ENCODE results near the gene GRHL1. TPM values are rescaled to one million over a fixed set of nuclear protein-coding genes. Genes with fewer than 3 reads are reported as not detected.

GRHL1 gene
- total and polyA plus RNA-seq, 2 donors (not counting 1 experiment from before 2014, with no cell fraction given): 0.25 to 0.76 TPM

- DNase-seq (no peak), ATAC-seq (ENCODE audit: low read depth) (no peak)
- 90% methylated on average over 3 of the region's 6 CpGs for WGBS (ENCODE audit: insufficient coverage)
- H3K27me3 Mint-ChIP-seq: no peaks in the 10 kb centered on the region
- no peak overlapping the region for H3K27ac Mint-ChIP-seq
- TF ChIP-seq EZH2 (IDR thresholded peaks at IDR 0.05; ENCODE audit: borderline replicate concordance, insufficient read depth, low read depth, low read length, poor library complexity, severe bottlenecking): no peak
- TF ChIP-seq CTCF (IDR thresholded peaks at IDR 0.05): no peak
- Histone ChIP-seq H3K27ac (ENCODE audit: low read length in 2 of 2) (no peak overlapping the region), H3K79me2 (ENCODE audit: control insufficient read depth, insufficient read depth, low read length) (no peaks in the 10 kb centered on the region), H3K4me2 (replicated peaks; ENCODE audit: low read depth, low read length, poor library complexity, severe bottlenecking) (no peak overlapping the region), H3K9ac (ENCODE audit: low read length) (no peak overlapping the region), H3K9me3 (ENCODE audit: control extremely low read depth in 1 of 3, control insufficient read depth in 2 of 3, insufficient read depth in 1 of 3, low read length in 2 of 3) (no peaks in the 10 kb centered on the region), H3K36me3 (replicated peaks in 1 of 2; ENCODE audit: control extremely low read depth in 1 of 2, control insufficient read depth in 1 of 2, extremely low read depth in 1 of 2, insufficient read depth in 2 of 2, low read length in 1 of 2) (no peaks in the 10 kb centered on the region), H4K20me1 (ENCODE audit: control insufficient read depth, insufficient read depth, low read length, poor library complexity, severe bottlenecking) (no peaks in the 10 kb centered on the region), H2AFZ (ENCODE audit: insufficient read depth, low read depth, low read length, poor library complexity, severe bottlenecking) (no peak overlapping the region), H3K27me3 (replicated peaks in 1 of 4; ENCODE audit: control extremely low read depth in 1 of 4, control insufficient read depth in 3 of 4, insufficient read depth in 4 of 4, low read length in 3 of 4) (no peaks in the 10 kb centered on the region), H3K4me1 (ENCODE audit: control insufficient read depth in 2 of 2, insufficient read depth in 2 of 2, low read length in 2 of 2) (no peaks in the 10 kb centered on the region), H3K4me3 (ENCODE audit: control extremely low read depth in 1 of 5, extremely low read depth in 1 of 5, insufficient read depth in 1 of 5, low read depth in 2 of 5, low read length in 4 of 5) (no peak overlapping the region)
- ChIA-PET POLR2A (no interaction called here), CTCF (interaction anchor here (10.9 kb wide), 1 partner anchor 57 kb away, joined by 319 read pairs; the partner anchor contains the start of gene KLF11)
- no peak overlapping the region for H3K4me3 Mint-ChIP-seq
- H3K4me1 Mint-ChIP-seq: no peaks in the 10 kb centered on the region
- no peaks in the 10 kb centered on the region for H3K9me3 Mint-ChIP-seq (ENCODE audit: insufficient read depth)
- intact Hi-C loops (cut with micrococcal nuclease): no loop called here
Measured at GRCh38 chr2:9990736-9991135, 39.2 kb downstream of the GRHL1 start.

GRCh38 chr2:9991221-9991620 lies 39.7 kb downstream of the GRHL1 start:
- ChIA-PET POLR2A (no interaction called here), CTCF (interaction anchor here (10.9 kb wide), 1 partner anchor 57 kb away, joined by 319 read pairs; the partner anchor contains the start of gene KLF11)
- H3K9me3 ChIP-seq (ENCODE audit: control extremely low read depth in 1 of 3, control insufficient read depth in 2 of 3, insufficient read depth in 1 of 3, low read length in 2 of 3): no peaks in the 10 kb centered on the region
- H3K27ac ChIP-seq (ENCODE audit: low read length in 2 of 2): no peak overlapping the region
- H2AFZ ChIP-seq (ENCODE audit: insufficient read depth, low read depth, low read length, poor library complexity, severe bottlenecking): no peak overlapping the region
- H3K27ac Mint-ChIP-seq: no peak overlapping the region
- DNase-seq (no peak), ATAC-seq (ENCODE audit: low read depth) (no peak)
- no peaks in the 10 kb centered on the region for H3K27me3 Mint-ChIP-seq
- H3K4me1 ChIP-seq (ENCODE audit: control insufficient read depth in 2 of 2, insufficient read depth in 2 of 2, low read length in 2 of 2): no peaks in the 10 kb centered on the region
- WGBS (ENCODE audit: insufficient coverage): no CpG with 5 or more reads among the region's 1 CpG
- no peak overlapping the region for H3K9ac ChIP-seq (ENCODE audit: low read length)
- TF ChIP-seq CTCF (IDR thresholded peaks at IDR 0.05) (no peak), EZH2 (IDR thresholded peaks at IDR 0.05; ENCODE audit: borderline replicate concordance, insufficient read depth, low read depth, low read length, poor library complexity, severe bottlenecking) (no peak)
- no peaks in the 10 kb centered on the region for H3K36me3 ChIP-seq (replicated peaks in 1 of 2; ENCODE audit: control extremely low read depth in 1 of 2, control insufficient read depth in 1 of 2, extremely low read depth in 1 of 2, insufficient read depth in 2 of 2, low read length in 1 of 2)
- no peaks in the 10 kb centered on the region for H3K79me2 ChIP-seq (ENCODE audit: control insufficient read depth, insufficient read depth, low read length)
- no peak overlapping the region for H3K4me3 ChIP-seq (ENCODE audit: control extremely low read depth in 1 of 5, extremely low read depth in 1 of 5, insufficient read depth in 1 of 5, low read depth in 2 of 5, low read length in 4 of 5)
- no peak overlapping the region for H3K4me2 ChIP-seq (replicated peaks; ENCODE audit: low read depth, low read length, poor library complexity, severe bottlenecking)
- H3K27me3 ChIP-seq (replicated peaks in 1 of 4; ENCODE audit: control extremely low read depth in 1 of 4, control insufficient read depth in 3 of 4, insufficient read depth in 4 of 4, low read length in 3 of 4): no peaks in the 10 kb centered on the region
- H3K4me3 Mint-ChIP-seq: no peak overlapping the region
- intact Hi-C loops (cut with micrococcal nuclease): no loop called here
- H3K9me3 Mint-ChIP-seq (ENCODE audit: insufficient read depth): no peaks in the 10 kb centered on the region
- no peaks in the 10 kb centered on the region for H4K20me1 ChIP-seq (ENCODE audit: control insufficient read depth, insufficient read depth, low read length, poor library complexity, severe bottlenecking)
- no peaks in the 10 kb centered on the region for H3K4me1 Mint-ChIP-seq
